Myocyte (in vitro differentiated cells): Measurements from ENCODE around the gene LMF1. TPM values are rescaled to one million over a fixed set of nuclear protein-coding genes. Genes with fewer than 3 reads are reported as not detected.

ENCODE experiments used
- DNase-seq: peaks from one replicate; pipeline ENCODE4 v3.0.0-alpha.2; 2012; ENCODE audit warnings: low read depth
- total RNA-seq: library from RNA; depleted of rRNA; stranded (reverse); fragments of >200 nt; gene quantifications from 2 replicates; pipeline ENCODE4 v1.2.3, GENCODE V29; 2014

Gene LMF1
- total RNA-seq, 1 donor from 2014 or later: 67.9 TPM

DNA sequence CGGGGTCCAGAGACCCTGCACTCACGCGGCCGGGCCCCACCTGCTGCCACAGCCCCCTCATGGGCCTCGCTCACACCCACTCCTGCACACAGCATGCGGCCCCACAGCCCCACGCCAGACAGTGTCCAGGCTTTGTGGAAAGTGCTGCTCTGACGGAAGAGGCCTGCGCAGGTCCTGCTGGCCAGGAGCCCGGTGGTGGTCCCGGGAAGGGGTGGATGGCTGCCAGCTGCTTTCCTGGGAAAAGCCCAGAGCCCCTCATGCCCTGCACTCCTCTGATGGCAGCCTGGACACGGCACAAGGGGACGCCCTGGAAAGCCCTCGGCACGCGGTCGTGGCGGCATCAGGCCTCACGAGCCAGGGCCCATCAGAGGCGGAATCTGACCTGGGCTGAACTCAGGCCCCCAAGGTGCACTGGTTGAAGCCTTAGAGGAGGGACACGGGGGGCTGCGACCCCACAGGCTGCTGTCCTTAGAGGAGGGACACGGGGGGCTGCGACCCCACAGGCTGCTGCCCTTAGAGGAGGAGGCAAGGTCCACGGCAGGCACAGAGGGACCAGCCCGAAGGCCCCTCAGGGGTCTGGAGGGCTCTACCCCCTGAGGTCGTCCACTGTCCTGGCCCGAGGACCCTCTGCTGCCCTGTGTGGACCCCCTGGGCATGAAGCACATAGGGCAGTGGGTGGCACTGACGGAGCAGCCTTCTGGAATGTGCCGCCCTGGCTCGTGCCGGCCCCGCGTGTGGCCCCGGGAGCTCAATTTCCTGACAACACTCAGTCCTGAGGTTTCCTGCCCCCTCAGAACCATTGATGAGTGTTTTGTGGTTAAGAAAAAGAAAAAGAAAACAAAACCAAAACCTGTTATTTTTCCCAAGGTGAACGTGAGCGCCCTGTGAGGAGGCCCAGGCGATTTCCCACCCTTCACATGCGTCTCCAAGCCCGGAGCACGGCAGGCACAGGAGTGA, 32.9 kb upstream of the LMF1 start:
- DNase-seq: no peak

DNA sequence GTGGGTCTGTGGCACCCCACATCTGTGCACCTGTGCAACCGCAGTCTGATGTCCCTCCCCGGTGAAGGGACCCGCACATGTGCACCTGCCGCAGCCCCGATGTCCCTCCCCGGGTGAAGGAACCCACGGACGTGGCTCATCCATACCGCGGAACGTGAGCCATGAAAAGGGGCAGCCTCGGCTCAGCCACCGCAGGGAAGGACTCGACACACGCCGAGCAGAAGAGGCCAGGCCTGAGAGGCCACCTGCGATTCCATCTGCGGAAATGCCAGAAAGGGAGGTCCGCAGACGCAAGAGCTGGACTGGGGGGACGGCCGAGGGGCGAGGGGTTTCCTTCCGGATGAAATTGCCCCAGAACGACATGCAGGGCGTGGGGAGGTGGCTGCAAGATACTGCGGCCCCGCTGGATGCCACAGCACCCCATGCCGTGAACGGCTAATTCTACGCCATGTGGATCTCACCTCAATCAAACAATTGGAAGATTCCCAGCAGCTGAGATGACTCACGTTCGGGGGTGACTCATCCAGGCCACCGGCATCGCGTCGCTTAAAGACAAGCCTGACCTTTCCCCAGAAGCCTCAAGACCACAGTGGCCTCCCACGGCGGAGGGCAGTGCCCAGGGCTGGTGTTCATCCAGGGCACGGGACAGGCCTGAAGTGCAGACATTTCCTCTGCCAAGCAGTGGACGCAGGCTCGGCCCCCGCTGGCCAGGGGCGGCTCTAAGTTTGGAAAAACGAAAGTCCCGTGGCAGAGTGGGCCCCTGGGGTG, 31.8 kb upstream of the LMF1 start:
- DNase-seq: peak; percentile 95

DNA sequence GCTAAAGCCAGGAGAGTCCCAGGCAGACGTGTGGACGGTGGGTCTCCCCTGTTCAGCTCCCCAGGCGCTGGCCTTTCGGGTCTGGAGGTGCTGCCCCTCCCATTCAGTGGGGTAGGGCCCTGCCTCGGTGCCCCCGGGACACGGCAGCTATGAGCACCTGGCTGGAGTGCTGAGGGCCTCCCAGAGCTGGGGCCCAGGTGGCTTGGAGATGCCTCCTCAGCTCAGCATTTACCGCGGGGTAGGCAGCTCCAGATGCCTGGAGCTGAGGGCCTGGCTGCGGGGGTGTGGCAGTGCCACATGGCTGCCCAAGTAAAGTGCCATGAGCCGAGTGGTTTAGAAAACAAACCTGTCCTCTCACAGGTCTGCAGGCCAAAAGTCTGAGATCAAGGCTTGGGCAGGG, 30.3 kb upstream of the LMF1 start:
- no peak for DNase-seq

GRCh38 chr16:1000608-1001007, 29.8 kb upstream of the LMF1 start:
- no peak for DNase-seq

- no peak for DNase-seq
Measured at GRCh38 chr16:999677-1000076, 28.9 kb upstream of the LMF1 start.

- no peak for DNase-seq
Measured at GRCh38 chr16:998615-999014, 27.8 kb upstream of the LMF1 start.

GRCh38 chr16:998211-998610, 27.4 kb upstream of the LMF1 start:
- no peak for DNase-seq

DNA sequence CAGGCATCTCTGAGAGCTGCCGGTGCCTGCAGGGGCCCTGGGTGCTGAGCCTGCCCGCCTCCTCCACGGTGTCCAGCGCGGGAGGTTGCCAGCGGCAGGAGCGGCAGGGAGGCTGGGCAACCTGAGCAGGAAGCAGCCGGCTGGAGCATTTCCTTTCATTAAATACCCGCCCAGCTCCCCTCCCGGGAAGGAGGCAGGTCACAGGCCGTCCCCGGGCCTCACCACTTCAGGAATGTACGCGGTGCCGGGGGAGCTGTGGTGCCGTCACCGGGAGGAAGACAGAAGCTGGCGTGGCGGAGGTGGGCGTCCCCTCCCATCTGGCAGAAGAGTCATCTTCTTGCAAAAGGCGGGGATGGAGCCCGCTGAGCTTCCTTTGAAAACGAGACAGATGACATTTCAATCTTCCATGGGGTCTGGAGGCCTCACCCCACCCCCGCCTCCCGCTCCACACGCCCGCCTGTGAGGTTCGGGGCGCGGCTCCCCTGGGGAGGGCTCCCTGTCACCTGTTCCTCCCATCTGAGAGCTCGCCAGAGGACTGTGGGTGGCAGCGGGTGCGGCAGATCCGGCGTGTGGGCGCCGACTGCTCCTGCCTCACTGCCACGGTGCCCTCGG, 26.8 kb upstream of the LMF1 start:
- peak; percentile 73 for DNase-seq

- no peak for DNase-seq
Measured at GRCh38 chr16:996681-997080, 25.9 kb upstream of the LMF1 start.

GRCh38 chr16:995783-996182, 25.0 kb upstream of the LMF1 start:
- DNase-seq: no peak

GRCh38 chr16:995087-995486, 24.3 kb upstream of the LMF1 start:
- DNase-seq: peak; percentile 72

DNA sequence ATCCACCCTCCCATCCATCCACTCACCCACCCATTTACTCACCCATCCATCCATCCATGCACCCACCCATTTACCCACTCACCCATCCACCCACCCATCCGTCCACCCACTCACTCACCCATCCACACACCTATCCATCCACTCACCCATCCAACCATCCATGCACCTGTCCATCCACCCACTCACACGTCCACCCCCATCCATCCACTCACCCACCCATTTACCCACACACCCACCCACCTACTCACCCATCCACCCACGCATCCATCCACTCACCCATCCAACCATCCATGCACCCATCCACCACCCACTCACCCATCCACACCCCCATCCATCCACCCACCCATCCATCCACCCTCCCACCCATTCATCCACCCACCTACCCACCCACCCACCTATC, 22.9 kb upstream of the LMF1 start:
- DNase-seq: no peak

DNA sequence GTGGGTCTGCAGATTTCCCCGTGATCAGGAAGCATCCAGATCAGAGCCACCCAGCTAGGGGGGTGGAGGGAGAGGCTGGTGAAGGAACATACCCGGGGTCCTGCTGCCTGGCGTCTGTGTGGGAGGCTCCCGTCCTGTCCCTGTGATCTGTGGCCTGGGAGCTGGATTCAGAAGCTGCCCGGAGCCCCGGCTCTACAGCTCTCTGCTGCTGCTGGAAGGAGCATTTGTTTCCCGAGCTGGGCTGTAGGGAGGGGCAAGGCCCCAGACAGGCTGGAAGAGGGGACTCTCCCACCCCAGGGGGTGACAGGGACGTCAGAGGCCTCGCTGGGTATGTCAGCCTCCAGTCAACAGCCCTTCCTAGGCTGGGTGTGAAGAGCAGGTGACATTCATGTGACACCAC, 21.0 kb upstream of the LMF1 start:
- DNase-seq: no peak

- no peak for DNase-seq
Measured at GRCh38 chr16:991345-991744, 20.6 kb upstream of the LMF1 start.

GRCh38 chr16:990516-991291, 19.9 kb upstream of the LMF1 start:
- no peak for DNase-seq

DNA sequence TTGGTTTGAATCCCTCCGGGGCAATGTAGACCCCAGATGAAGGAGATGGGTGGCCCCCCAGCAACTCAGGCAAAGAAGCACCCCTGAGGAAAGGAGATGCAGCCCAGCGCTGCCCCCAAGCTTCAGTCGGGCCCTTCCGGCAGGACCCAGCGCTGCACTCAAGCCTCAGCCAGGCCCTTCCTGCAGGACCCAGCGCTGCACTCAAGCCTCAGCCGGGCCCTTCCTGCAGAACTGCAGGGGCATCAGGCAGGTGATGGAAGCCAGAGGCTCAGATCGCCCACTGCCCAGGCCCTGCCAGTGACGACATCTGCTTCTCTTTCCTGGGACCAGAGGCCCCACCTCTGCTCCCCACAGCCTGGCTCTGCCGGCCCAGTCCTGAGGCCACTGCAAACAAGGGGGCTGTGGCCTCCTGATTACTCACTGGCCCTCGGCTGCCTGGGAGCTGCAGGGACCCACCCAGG, 18.6 kb upstream of the LMF1 start:
- DNase-seq: no peak

DNA sequence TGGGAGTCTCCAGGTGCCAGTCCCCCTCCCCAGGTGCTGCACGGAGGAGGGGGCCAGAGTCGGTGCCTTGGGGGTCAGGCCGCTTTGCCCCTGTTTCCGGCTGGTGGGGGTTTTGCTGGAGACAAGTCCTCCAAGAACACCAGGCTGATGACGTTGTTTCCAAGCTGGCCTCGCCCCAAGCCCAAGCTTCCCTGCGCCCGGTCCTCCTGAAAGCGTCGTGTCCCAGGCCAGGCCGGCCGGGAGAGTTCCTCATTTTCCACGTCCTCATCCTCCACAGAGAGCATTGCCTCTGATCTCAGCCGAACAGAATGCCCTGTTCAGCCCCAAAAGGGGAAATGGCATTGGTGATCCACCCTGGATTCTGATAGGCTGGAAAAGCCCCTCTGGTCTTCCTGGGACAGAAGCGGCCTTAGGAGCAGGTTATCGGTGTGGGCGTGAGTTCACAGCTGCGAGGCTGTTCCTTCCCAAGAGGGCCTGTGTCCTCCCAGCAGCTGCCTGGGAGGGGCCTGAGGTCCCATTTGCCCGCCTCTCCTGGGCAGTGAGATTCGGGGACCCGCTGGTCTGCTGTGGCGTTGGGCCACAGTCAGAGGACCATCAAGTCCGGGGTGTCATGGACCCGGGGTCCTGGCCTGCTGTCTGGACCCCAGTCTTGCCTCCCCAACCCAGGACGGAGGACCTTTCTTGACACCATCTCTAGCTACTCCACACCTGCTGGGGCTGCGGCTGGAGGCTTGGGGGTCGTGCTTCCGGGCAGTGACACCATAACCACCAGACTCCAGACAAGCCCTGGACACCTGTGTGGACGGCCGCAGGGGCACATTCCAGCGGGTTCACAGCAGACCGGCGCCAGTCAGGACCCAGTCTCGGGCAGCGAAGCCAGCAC, 17.9 kb upstream of the LMF1 start:
- peak; percentile 70 for DNase-seq

- no peak for DNase-seq
Measured at GRCh38 chr16:987906-988305, 17.1 kb upstream of the LMF1 start.

DNA sequence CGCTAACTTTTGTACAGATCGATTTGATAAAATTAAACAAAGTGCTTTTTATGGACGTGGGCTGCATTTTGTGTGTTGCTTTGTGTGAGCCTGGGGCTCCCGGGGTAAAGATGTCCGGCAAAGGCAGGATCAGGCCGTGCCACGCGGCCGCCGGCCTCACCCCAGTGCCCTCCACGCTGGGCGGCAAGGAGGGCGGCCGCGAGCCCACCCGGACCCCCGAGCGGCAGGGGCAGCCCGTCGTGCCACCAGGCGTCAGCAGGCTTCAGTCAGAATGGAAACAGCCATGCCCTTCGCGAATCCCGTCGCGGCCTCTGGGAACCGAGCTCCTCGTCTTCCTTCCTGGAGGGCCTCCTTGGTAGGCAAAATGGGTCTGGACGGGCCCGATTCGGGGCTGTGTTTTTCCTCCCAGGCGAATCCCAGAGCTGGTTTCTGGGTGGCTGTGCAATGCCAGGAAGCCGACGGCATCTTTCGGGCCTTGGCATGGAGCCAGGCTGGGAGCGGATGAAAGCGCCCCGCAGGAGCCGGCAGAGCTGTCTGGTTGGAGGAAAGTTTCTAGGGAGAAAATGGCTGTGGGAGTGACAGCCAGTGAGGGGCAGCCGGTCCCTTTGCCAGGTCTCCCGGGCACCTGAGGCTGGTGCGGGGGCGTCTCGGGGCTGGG, 16.3 kb upstream of the LMF1 start:
- no peak for DNase-seq

GRCh38 chr16:986411-986810, 15.6 kb upstream of the LMF1 start:
- DNase-seq: no peak
